ENCODE results near the gene FGG. TPM values are rescaled to one million over a fixed set of nuclear protein-coding genes. Genes with fewer than 3 reads are reported as not detected.

FGG gene
- total RNA-seq, 2 experiments from 2014 or later, result not detected

- DNase-seq, result no peak
- H3K4me3 Mint-ChIP-seq, result no peak overlapping the region
- CTCF ChIA-PET, result interaction anchor here (1.0 to 3.3 kb wide), 2 partner anchors 11 to 53 kb away, joined by 4 to 17 read pairs; no protein-coding TSS in a partner anchor
Measured at GRCh38 chr4:154611833-154612232, 623 bp downstream of the FGG start.

GRCh38 chr4:154610582-154610981 lies 1.9 kb downstream of the FGG start:
- ChIA-PET POLR2A (interaction anchor here (0.6 kb wide), 1 partner anchor 128 kb away, joined by 3 read pairs; no protein-coding TSS in a partner anchor), CTCF (interaction anchor here (0.7 to 2.3 kb wide), 5 partner anchors 8 to 117 kb away, joined by 3 to 12 read pairs (median 4); no protein-coding TSS in a partner anchor)
- no peaks in the 10 kb centered on the region for H3K4me1 Mint-ChIP-seq
- intact Hi-C loops (cut with DNase I, micrococcal nuclease), result no loop called here
- H3K36me3 Mint-ChIP-seq (ENCODE audit: low read depth), result no peaks in the 10 kb centered on the region
- H3K4me3 Mint-ChIP-seq, result no peak overlapping the region
- no peak overlapping the region for H3K27ac Mint-ChIP-seq
- no peak for ATAC-seq
- no peak for DNase-seq
- peaks cover 15% of the 10 kb centered on the region for H3K27me3 Mint-ChIP-seq
- H3K9me3 Mint-ChIP-seq (ENCODE audit: low read depth), result no peaks in the 10 kb centered on the region

More at GRCh38 chr4:154611833-154612232, 623 bp downstream of the FGG start:
- H3K4me1 Mint-ChIP-seq, result peaks cover 3% of the 10 kb centered on the region
- POLR2A ChIA-PET, result no interaction called here
- no peaks in the 10 kb centered on the region for H3K9me3 Mint-ChIP-seq (ENCODE audit: low read depth)
- peaks cover 15% of the 10 kb centered on the region for H3K27me3 Mint-ChIP-seq
- no peak for ATAC-seq
- H3K36me3 Mint-ChIP-seq (ENCODE audit: low read depth), result no peaks in the 10 kb centered on the region
- intact Hi-C loops (cut with DNase I, micrococcal nuclease), result no loop called here
- H3K27ac Mint-ChIP-seq, result no peak overlapping the region

GRCh38 chr4:154609532-154609931 lies 2.9 kb downstream of the FGG start:
- no peak overlapping the region for H3K27ac Mint-ChIP-seq
- CTCF ChIA-PET, result interaction anchor here (1.4 to 2.3 kb wide), 3 partner anchors 10 to 56 kb away, joined by 4 to 12 read pairs (median 5); no protein-coding TSS in a partner anchor
- intact Hi-C loops (cut with DNase I, micrococcal nuclease), result no loop called here

GRCh38 chr4:154608361-154609252 lies 3.8 kb downstream of the FGG start:
- ChIA-PET CTCF (interaction anchor here (0.9 to 2.3 kb wide), 3 partner anchors 10 to 55 kb away, joined by 3 to 12 read pairs (median 4); no protein-coding TSS in a partner anchor), POLR2A (no interaction called here)
- ATAC-seq (no peak), DNase-seq (no peak)
- Mint-ChIP-seq H3K4me3 (no peak overlapping the region), H3K9me3 (ENCODE audit: low read depth) (no peaks in the 10 kb centered on the region), H3K36me3 (ENCODE audit: low read depth) (no peaks in the 10 kb centered on the region), H3K4me1 (no peaks in the 10 kb centered on the region), H3K27ac (no peak overlapping the region), H3K27me3 (peaks cover 16% of the 10 kb centered on the region)
- intact Hi-C loops (cut with DNase I, micrococcal nuclease), result no loop called here

More at GRCh38 chr4:154609532-154609931, 2.9 kb downstream of the FGG start:
- Mint-ChIP-seq H3K9me3 (ENCODE audit: low read depth) (no peaks in the 10 kb centered on the region), H3K36me3 (ENCODE audit: low read depth) (no peaks in the 10 kb centered on the region), H3K4me1 (no peaks in the 10 kb centered on the region), H3K27me3 (peaks cover 19% of the 10 kb centered on the region), H3K4me3 (no peak overlapping the region)
- no peak for DNase-seq
- POLR2A ChIA-PET, result no interaction called here
- ATAC-seq, result no peak

GRCh38 chr4:154606728-154607723 lies 5.4 kb downstream of the FGG start:
- Mint-ChIP-seq H3K27ac (no peak overlapping the region), H3K27me3 (peaks cover 18% of the 10 kb centered on the region), H3K9me3 (ENCODE audit: low read depth) (no peaks in the 10 kb centered on the region), H3K4me1 (no peaks in the 10 kb centered on the region), H3K36me3 (ENCODE audit: low read depth) (no peaks in the 10 kb centered on the region), H3K4me3 (no peak overlapping the region)
- CTCF ChIA-PET, result interaction anchor here (0.5 to 0.9 kb wide), 2 partner anchors 48 to 58 kb away, joined by 3 read pairs; no protein-coding TSS in a partner anchor
- no peak for DNase-seq
- intact Hi-C loops (cut with DNase I, micrococcal nuclease), result no loop called here
- POLR2A ChIA-PET, result no interaction called here
- no peak for ATAC-seq

GRCh38 chr4:154604696-154605200 lies 7.7 kb downstream of the FGG start:
- Mint-ChIP-seq H3K4me1 (peaks cover 4% of the 10 kb centered on the region), H3K4me3 (no peak overlapping the region), H3K27ac (no peak overlapping the region), H3K36me3 (ENCODE audit: low read depth) (no peaks in the 10 kb centered on the region), H3K27me3 (peaks cover 18% of the 10 kb centered on the region), H3K9me3 (ENCODE audit: low read depth) (no peaks in the 10 kb centered on the region)
- intact Hi-C loops (cut with DNase I, micrococcal nuclease), result no loop called here
- CTCF ChIA-PET, result no interaction called here
- DNase-seq (no peak), ATAC-seq (no peak)
- POLR2A ChIA-PET, result no interaction called here

- POLR2A ChIA-PET, result interaction anchor here (0.7 kb wide), 1 partner anchor 20 kb away, joined by 4 read pairs; no protein-coding TSS in a partner anchor
- Mint-ChIP-seq H3K27me3 (peaks cover 10% of the 10 kb centered on the region), H3K4me3 (no peak overlapping the region), H3K4me1 (peaks cover 4% of the 10 kb centered on the region), H3K9me3 (ENCODE audit: low read depth) (no peaks in the 10 kb centered on the region), H3K27ac (no peak overlapping the region), H3K36me3 (ENCODE audit: low read depth) (no peaks in the 10 kb centered on the region)
- CTCF ChIA-PET, result interaction anchor here (0.6 to 1.4 kb wide), 4 partner anchors 16 to 45 kb away, joined by 3 to 4 read pairs (median 4); no protein-coding TSS in a partner anchor
- ATAC-seq (no peak), DNase-seq (no peak)
- intact Hi-C loops (cut with DNase I, micrococcal nuclease), result no loop called here
Measured at GRCh38 chr4:154603033-154603943, 9.2 kb downstream of the FGG start.

GRCh38 chr4:154602404-154603020 lies 9.9 kb downstream of the FGG start:
- H3K27ac Mint-ChIP-seq, result no peak overlapping the region
- ChIA-PET CTCF (interaction anchor here (1.3 to 1.4 kb wide), 2 partner anchors 15 to 24 kb away, joined by 3 to 4 read pairs; no protein-coding TSS in a partner anchor), POLR2A (no interaction called here)
- H3K9me3 Mint-ChIP-seq (ENCODE audit: low read depth), result no peaks in the 10 kb centered on the region
- H3K4me3 Mint-ChIP-seq, result no peak overlapping the region
- H3K27me3 Mint-ChIP-seq, result peaks cover 12% of the 10 kb centered on the region
- no peak for DNase-seq
- ATAC-seq, result no peak
- intact Hi-C loops (cut with DNase I, micrococcal nuclease), result no loop called here
- H3K4me1 Mint-ChIP-seq, result peaks cover 4% of the 10 kb centered on the region
- no peaks in the 10 kb centered on the region for H3K36me3 Mint-ChIP-seq (ENCODE audit: low read depth)

- H3K36me3 Mint-ChIP-seq (ENCODE audit: low read depth), result no peaks in the 10 kb centered on the region
- no peaks in the 10 kb centered on the region for H3K9me3 Mint-ChIP-seq (ENCODE audit: low read depth)
- ChIA-PET CTCF (no interaction called here), POLR2A (no interaction called here)
- no peak overlapping the region for H3K27ac Mint-ChIP-seq
- H3K27me3 Mint-ChIP-seq, result peaks cover 14% of the 10 kb centered on the region
- DNase-seq (no peak), ATAC-seq (no peak)
- intact Hi-C loops (cut with DNase I, micrococcal nuclease), result no loop called here
- no peak overlapping the region for H3K4me3 Mint-ChIP-seq
- H3K4me1 Mint-ChIP-seq, result peaks cover 4% of the 10 kb centered on the region
Measured at GRCh38 chr4:154597798-154598774, 14.4 kb downstream of the FGG start.

Measured in activated CD4-positive, alpha-beta T cell treated with anti-CD3 and anti-CD28 coated beads for 36 hours (primary cell).